ENCODE measurements around the gene RGS18.

DNA sequence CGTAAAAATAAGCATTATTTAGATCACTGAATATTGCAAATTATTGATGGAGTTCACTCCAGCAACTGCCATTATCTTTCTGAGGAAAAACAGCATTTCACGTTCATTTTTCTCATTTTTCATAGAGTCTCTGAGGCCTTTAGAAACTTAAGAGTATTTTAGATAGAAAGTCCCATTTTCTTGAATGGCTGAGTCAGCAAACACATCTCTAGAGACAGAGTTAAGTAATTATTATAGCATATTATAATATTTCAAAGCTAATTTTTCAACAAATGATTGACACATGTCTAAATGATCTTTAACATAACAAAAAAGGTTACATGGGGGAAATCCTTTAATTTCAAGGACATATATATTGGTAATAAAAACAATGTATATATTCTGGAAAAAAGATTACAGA, 31.8 kb downstream of the RGS18 start:
- TF ChIP-seq, protein P1, sequence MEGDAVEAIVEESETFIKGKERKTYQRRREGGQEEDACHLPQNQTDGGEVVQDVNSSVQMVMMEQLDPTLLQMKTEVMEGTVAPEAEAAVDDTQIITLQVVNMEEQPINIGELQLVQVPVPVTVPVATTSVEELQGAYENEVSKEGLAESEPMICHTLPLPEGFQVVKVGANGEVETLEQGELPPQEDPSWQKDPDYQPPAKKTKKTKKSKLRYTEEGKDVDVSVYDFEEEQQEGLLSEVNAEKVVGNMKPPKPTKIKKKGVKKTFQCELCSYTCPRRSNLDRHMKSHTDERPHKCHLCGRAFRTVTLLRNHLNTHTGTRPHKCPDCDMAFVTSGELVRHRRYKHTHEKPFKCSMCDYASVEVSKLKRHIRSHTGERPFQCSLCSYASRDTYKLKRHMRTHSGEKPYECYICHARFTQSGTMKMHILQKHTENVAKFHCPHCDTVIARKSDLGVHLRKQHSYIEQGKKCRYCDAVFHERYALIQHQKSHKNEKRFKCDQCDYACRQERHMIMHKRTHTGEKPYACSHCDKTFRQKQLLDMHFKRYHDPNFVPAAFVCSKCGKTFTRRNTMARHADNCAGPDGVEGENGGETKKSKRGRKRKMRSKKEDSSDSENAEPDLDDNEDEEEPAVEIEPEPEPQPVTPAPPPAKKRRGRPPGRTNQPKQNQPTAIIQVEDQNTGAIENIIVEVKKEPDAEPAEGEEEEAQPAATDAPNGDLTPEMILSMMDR (IDR thresholded peaks at IDR 0.05): no peak
- no peak for TF ChIP-seq POLR2A (IDR thresholded peaks at IDR 0.05)

Measured in uterus (tissue), 2 donors.